ENCODE data around the gene SEMA5A. TPM values are rescaled to one million over a fixed set of nuclear protein-coding genes. Genes with fewer than 3 reads are reported as not detected.

Gene SEMA5A
- total RNA-seq, 2 experiments from 2014 or later, result not detected

- Mint-ChIP-seq H3K36me3 (ENCODE audit: low read depth) (no peaks in the 10 kb centered on the region), H3K4me3 (no peak overlapping the region), H3K27me3 (no peaks in the 10 kb centered on the region), H3K27ac (no peak overlapping the region), H3K4me1 (ENCODE audit: low read depth) (no peaks in the 10 kb centered on the region), H3K9me3 (no peaks in the 10 kb centered on the region)
- TF ChIP-seq, protein P1, sequence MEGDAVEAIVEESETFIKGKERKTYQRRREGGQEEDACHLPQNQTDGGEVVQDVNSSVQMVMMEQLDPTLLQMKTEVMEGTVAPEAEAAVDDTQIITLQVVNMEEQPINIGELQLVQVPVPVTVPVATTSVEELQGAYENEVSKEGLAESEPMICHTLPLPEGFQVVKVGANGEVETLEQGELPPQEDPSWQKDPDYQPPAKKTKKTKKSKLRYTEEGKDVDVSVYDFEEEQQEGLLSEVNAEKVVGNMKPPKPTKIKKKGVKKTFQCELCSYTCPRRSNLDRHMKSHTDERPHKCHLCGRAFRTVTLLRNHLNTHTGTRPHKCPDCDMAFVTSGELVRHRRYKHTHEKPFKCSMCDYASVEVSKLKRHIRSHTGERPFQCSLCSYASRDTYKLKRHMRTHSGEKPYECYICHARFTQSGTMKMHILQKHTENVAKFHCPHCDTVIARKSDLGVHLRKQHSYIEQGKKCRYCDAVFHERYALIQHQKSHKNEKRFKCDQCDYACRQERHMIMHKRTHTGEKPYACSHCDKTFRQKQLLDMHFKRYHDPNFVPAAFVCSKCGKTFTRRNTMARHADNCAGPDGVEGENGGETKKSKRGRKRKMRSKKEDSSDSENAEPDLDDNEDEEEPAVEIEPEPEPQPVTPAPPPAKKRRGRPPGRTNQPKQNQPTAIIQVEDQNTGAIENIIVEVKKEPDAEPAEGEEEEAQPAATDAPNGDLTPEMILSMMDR (IDR thresholded peaks at IDR 0.05), result no peak
- DNase-seq (no peak), ATAC-seq (no peak)
- intact Hi-C loops (cut with micrococcal nuclease), result no loop called here
- ChIA-PET POLR2A (no interaction called here), CTCF (interaction anchor here (0.6 kb wide), 1 partner anchor 658 kb away, joined by 3 read pairs; no protein-coding TSS in a partner anchor)
Measured at GRCh38 chr5:9499498-9499876, 46.4 kb downstream of the SEMA5A start.

GRCh38 chr5:9498541-9499497 is 47.1 kb downstream of the SEMA5A start:
- no peak overlapping the region for H3K4me3 Mint-ChIP-seq
- intact Hi-C loops (cut with micrococcal nuclease), result no loop called here
- no peak overlapping the region for H3K27ac Mint-ChIP-seq
- H3K27me3 Mint-ChIP-seq, result no peaks in the 10 kb centered on the region
- no peak for ATAC-seq
- ChIA-PET CTCF (no interaction called here), POLR2A (no interaction called here)
- TF ChIP-seq, protein P1 (IDR thresholded peaks at IDR 0.05), result no peak
- H3K9me3 Mint-ChIP-seq, result no peaks in the 10 kb centered on the region
- H3K36me3 Mint-ChIP-seq (ENCODE audit: low read depth), result no peaks in the 10 kb centered on the region
- no peaks in the 10 kb centered on the region for H3K4me1 Mint-ChIP-seq (ENCODE audit: low read depth)
- DNase-seq, result no peak

DNA sequence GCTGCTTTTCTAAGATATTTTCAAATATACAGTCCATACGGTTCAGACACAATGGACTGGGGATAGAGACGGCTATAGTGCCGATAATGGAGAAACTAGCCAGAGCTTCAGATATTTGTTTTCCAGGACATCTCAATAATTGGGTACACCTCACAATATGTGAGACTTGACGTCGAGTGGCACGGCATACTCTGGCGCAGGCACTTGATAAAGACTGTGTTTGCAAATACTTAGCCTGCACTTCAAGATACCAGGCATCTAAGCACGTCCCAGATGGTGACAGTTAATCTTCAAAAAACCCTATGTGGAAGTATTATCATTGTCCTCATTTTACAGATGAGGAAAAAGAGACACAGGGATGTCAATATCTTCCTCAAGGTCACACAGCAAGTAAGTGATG is 48.5 kb downstream of the SEMA5A start:
- intact Hi-C loops (cut with micrococcal nuclease), result no loop called here
- Mint-ChIP-seq H3K4me1 (ENCODE audit: low read depth) (no peaks in the 10 kb centered on the region), H3K27me3 (no peaks in the 10 kb centered on the region), H3K9me3 (no peaks in the 10 kb centered on the region), H3K4me3 (no peak overlapping the region), H3K36me3 (ENCODE audit: low read depth) (no peaks in the 10 kb centered on the region), H3K27ac (no peak overlapping the region)
- ChIA-PET POLR2A (no interaction called here), CTCF (no interaction called here)
- DNase-seq (no peak), ATAC-seq (no peak)
- TF ChIP-seq, protein P1 (IDR thresholded peaks at IDR 0.05), result no peak

DNA sequence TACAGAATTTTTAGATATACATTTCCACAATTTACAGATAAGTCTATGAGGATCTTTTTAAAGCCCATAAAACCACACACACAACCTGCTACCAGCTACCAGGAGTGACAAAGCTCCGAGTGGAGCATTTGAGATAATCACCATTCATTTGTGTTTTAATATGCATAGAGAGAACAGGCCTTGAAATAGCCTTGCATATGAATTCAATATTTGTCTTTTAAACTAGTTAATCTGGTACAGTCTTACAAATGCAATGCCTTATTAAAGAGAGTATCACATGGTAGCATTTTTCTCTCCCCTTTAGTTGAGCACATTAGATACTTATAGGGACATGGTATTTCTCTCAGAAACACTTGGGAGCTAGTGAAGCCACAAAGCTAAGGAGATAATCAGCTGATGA is 49.1 kb downstream of the SEMA5A start:
- Mint-ChIP-seq H3K27me3 (no peaks in the 10 kb centered on the region), H3K9me3 (no peaks in the 10 kb centered on the region), H3K4me1 (ENCODE audit: low read depth) (no peaks in the 10 kb centered on the region), H3K36me3 (ENCODE audit: low read depth) (no peaks in the 10 kb centered on the region), H3K27ac (no peak overlapping the region), H3K4me3 (no peak overlapping the region)
- POLR2A ChIA-PET, result no interaction called here
- TF ChIP-seq, protein P1 (IDR thresholded peaks at IDR 0.05), result no peak
- no peak for ATAC-seq
- intact Hi-C loops (cut with micrococcal nuclease), result no loop called here
- DNase-seq, result no peak
- CTCF ChIA-PET, result no interaction called here

- Mint-ChIP-seq H3K27me3 (no peaks in the 10 kb centered on the region), H3K36me3 (ENCODE audit: low read depth) (no peaks in the 10 kb centered on the region), H3K4me3 (no peak overlapping the region), H3K4me1 (ENCODE audit: low read depth) (no peaks in the 10 kb centered on the region), H3K27ac (no peak overlapping the region), H3K9me3 (no peaks in the 10 kb centered on the region)
- ATAC-seq (no peak), DNase-seq (no peak)
- ChIA-PET POLR2A (no interaction called here), CTCF (no interaction called here)
- TF ChIP-seq, protein P1 (IDR thresholded peaks at IDR 0.05), result no peak
- intact Hi-C loops (cut with micrococcal nuclease), result no loop called here
Measured at GRCh38 chr5:9495121-9495520, 50.8 kb downstream of the SEMA5A start.
